Activated CD8-positive, alpha-beta T cell treated with anti-CD3 and anti-CD28 coated beads for 36 hours (primary cell): Measurements from ENCODE around the gene MPPED2. TPM values are rescaled to one million over a fixed set of nuclear protein-coding genes. Genes with fewer than 3 reads are reported as not detected.

ENCODE experiments used
- ATAC-seq: fragments of 200-7000 bp; cut with Tn5 transposase; one replicate; pipeline ENCODE4 v1.10.0; 2021; ENCODE audit warnings: mild to moderate bottlenecking, moderate library complexity
- CTCF ChIA-PET: fragments of 350-600 bp; sonication (Branson Sonifier 250); formaldehyde crosslinking; loops from one replicate; lab custom pipeline; 2021; ENCODE audit warnings: antibody characterized with exemption; lab: Charles Lee
- POLR2A ChIA-PET: fragments of 350-600 bp; sonication (Branson Sonifier 250); formaldehyde crosslinking; loops from one replicate; lab custom pipeline; 2021; ENCODE audit warnings: antibody characterized with exemption; lab: Charles Lee
- DNase-seq: peaks from one replicate; pipeline ENCODE4 v3.0.0-alpha.2; 2020
- H3K27ac Mint-ChIP-seq: one replicate; pipeline ENCODE4 v1.8.0; 2021; ENCODE audit warnings: mild to moderate bottlenecking, mixed read lengths
- H3K27me3 Mint-ChIP-seq: one replicate; pipeline ENCODE4 v1.8.0; 2021; ENCODE audit warnings: mixed read lengths
- H3K36me3 Mint-ChIP-seq: one replicate; pipeline ENCODE4 v1.8.0; 2021; ENCODE audit warnings: low read depth, mixed read lengths
- H3K4me1 Mint-ChIP-seq: one replicate; pipeline ENCODE4 v1.8.0; 2021; ENCODE audit warnings: low read depth, mixed read lengths
- H3K4me3 Mint-ChIP-seq: one replicate; pipeline ENCODE4 v1.8.0; 2021; ENCODE audit warnings: mild to moderate bottlenecking, moderate library complexity, mixed read lengths
- H3K9me3 Mint-ChIP-seq: one replicate; pipeline ENCODE4 v1.8.0; 2021; ENCODE audit warnings: mixed read lengths
- CTCF ChIP-seq: fragments of 200-600 bp; IDR thresholded peaks from one replicate; pipeline ENCODE4 v1.8.0; 2022; ENCODE audit warnings: antibody characterized with exemption, mild to moderate bottlenecking
- intact Hi-C: fragments of 100-400 bp; cut with micrococcal nuclease; formaldehyde crosslinking; loops from one replicate; pipeline ENCODE4 v1.10.0; 2022
- total RNA-seq, 2 experiments: library from RNA; stranded (reverse); gene quantifications; one replicate each; pipeline ENCODE4 v1.2.3, GENCODE V29; 2021

Gene MPPED2
- total RNA-seq, 2 experiments from 2014 or later, result 0.63 TPM; not detected in 1

GRCh38 chr11:30585125-30585891 is 845 bp downstream of the MPPED2 start:
- no peak overlapping the region for H3K4me3 Mint-ChIP-seq
- no peak for TF ChIP-seq CTCF
- H3K27ac Mint-ChIP-seq, result no peak overlapping the region
- H3K4me1 Mint-ChIP-seq, result peaks cover 6% of the 10 kb centered on the region
- DNase-seq, result peak; percentile 15
- ATAC-seq, result peak; percentile 53
- CTCF ChIA-PET, result no interaction called here
- peaks cover 42% of the 10 kb centered on the region for H3K27me3 Mint-ChIP-seq
- intact Hi-C loops, result no loop called here
- no peaks in the 10 kb centered on the region for H3K9me3 Mint-ChIP-seq
- POLR2A ChIA-PET, result no interaction called here
- H3K36me3 Mint-ChIP-seq, result no peaks in the 10 kb centered on the region

- Mint-ChIP-seq H3K27ac (no peak overlapping the region), H3K4me1 (peaks cover 6% of the 10 kb centered on the region), H3K9me3 (no peaks in the 10 kb centered on the region), H3K27me3 (peaks cover 42% of the 10 kb centered on the region), H3K36me3 (no peaks in the 10 kb centered on the region), H3K4me3 (no peak overlapping the region)
- ATAC-seq (no peak), DNase-seq (no peak)
- ChIA-PET CTCF (no interaction called here), POLR2A (no interaction called here)
- no peak for TF ChIP-seq CTCF
- intact Hi-C loops, result no loop called here
These were observed 2.5 kb downstream of the MPPED2 start for GRCh38 chr11:30583476-30584280.

GRCh38 chr11:30582726-30583125 is 3.4 kb downstream of the MPPED2 start:
- ATAC-seq, result no peak
- DNase-seq, result no peak
- TF ChIP-seq CTCF, result no peak
- Mint-ChIP-seq H3K4me1 (peaks cover 6% of the 10 kb centered on the region), H3K9me3 (no peaks in the 10 kb centered on the region), H3K27me3 (peaks cover 37% of the 10 kb centered on the region), H3K27ac (no peak overlapping the region), H3K36me3 (no peaks in the 10 kb centered on the region), H3K4me3 (no peak overlapping the region)
- ChIA-PET POLR2A (no interaction called here), CTCF (no interaction called here)
- intact Hi-C loops, result no loop called here

- no peak for ATAC-seq
- POLR2A ChIA-PET, result no interaction called here
- Mint-ChIP-seq H3K4me1 (peaks cover 4% of the 10 kb centered on the region), H3K9me3 (no peaks in the 10 kb centered on the region), H3K27ac (no peak overlapping the region), H3K27me3 (peaks cover 28% of the 10 kb centered on the region), H3K4me3 (no peak overlapping the region), H3K36me3 (no peaks in the 10 kb centered on the region)
- no peak for DNase-seq
- CTCF ChIA-PET, result no interaction called here
- TF ChIP-seq CTCF, result no peak
- intact Hi-C loops, result no loop called here
These were observed 4.5 kb downstream of the MPPED2 start for GRCh38 chr11:30581675-30582074.

GRCh38 chr11:30580573-30580972 is 5.6 kb downstream of the MPPED2 start:
- Mint-ChIP-seq H3K27me3 (peaks cover 27% of the 10 kb centered on the region), H3K9me3 (no peaks in the 10 kb centered on the region), H3K4me3 (no peak overlapping the region), H3K36me3 (no peaks in the 10 kb centered on the region), H3K27ac (no peak overlapping the region), H3K4me1 (peaks cover 4% of the 10 kb centered on the region)
- CTCF ChIA-PET, result no interaction called here
- intact Hi-C loops, result no loop called here
- ATAC-seq, result no peak
- no peak for DNase-seq
- POLR2A ChIA-PET, result no interaction called here
- TF ChIP-seq CTCF, result no peak
